Neural crest cell (in vitro differentiated cells): ENCODE measurements around the gene VDR. TPM values are rescaled to one million over a fixed set of nuclear protein-coding genes. Genes with fewer than 3 reads are reported as not detected.

Experiments used
- DNase-seq: peaks from one replicate; pipeline ENCODE4 v3.0.0; 2021; ENCODE audit warnings: low read depth, mixed read lengths, low spot score
- H3K27ac Mint-ChIP-seq: one replicate; pipeline ENCODE4 v1.8.0; 2021; ENCODE audit warnings: mild to moderate bottlenecking, mixed read lengths; ENCODE audit not compliant: unreplicated experiment
- H3K27me3 Mint-ChIP-seq: 2 replicates; pipeline ENCODE4 v1.8.0; 2021; ENCODE audit warnings: low read depth, mild to moderate bottlenecking, mixed read lengths
- H3K36me3 Mint-ChIP-seq: 2 replicates; pipeline ENCODE4 v1.8.0; 2021; ENCODE audit warnings: low read depth, mild to moderate bottlenecking, mixed read lengths
- H3K4me1 Mint-ChIP-seq: 2 replicates; pipeline ENCODE4 v1.8.0; 2021; ENCODE audit warnings: mixed read lengths
- H3K4me3 Mint-ChIP-seq: one replicate; pipeline ENCODE4 v1.8.0; 2021; ENCODE audit warnings: mild to moderate bottlenecking, mixed read lengths
- H3K9me3 Mint-ChIP-seq: 2 replicates; pipeline ENCODE4 v1.8.0; 2021; ENCODE audit warnings: mixed read lengths
- CTCF ChIP-seq: fragments of 200-600 bp; sonication (generic); conservative IDR thresholded peaks from 2 replicates; pipeline ENCODE4 v1.5.0; 2021; ENCODE audit warnings: antibody characterized with exemption, mild to moderate bottlenecking
- total RNA-seq: library from RNA; stranded (reverse); gene quantifications from 2 replicates; pipeline ENCODE4 v1.2.1, GENCODE V29; 2021

The VDR gene
- total RNA-seq, 1 donor from 2014 or later = not detected

GRCh38 chr12:47828008-47828975, 76.5 kb downstream of the VDR start:
- H3K4me1 Mint-ChIP-seq = peaks cover 37% of the 10 kb centered on the region
- no peaks in the 10 kb centered on the region for H3K36me3 Mint-ChIP-seq
- H3K27ac Mint-ChIP-seq = peak overlapping the region; percentile 66

DNA sequence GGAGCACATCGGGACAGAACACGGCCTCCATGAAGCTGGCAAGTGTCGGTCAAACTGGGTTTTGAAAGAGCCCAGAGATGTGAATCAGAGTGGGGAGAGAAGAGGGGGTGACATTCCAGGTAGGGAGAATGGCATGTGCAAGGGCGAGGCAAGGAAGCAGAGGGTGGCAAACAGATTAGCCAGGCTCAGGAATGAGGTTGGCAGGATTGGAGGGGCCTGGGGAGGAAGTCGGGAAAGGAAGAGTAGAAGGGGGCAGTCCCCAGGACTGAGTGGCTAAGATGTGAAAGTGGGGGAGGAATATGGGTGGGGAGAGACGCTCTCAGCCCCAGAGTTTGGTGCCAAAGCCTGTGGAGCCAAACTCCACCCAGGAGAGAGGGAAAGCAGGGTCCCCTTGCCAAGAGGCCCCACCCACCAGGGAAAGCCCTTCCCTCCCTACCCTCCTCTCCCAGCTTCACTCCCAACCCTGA, 79.6 kb downstream of the VDR start:
- no peaks in the 10 kb centered on the region for H3K27me3 Mint-ChIP-seq
- no peaks in the 10 kb centered on the region for H3K36me3 Mint-ChIP-seq
- H3K4me3 Mint-ChIP-seq = no peak overlapping the region
- TF ChIP-seq CTCF = no peak
- peaks cover 63% of the 10 kb centered on the region for H3K4me1 Mint-ChIP-seq
- no peaks in the 10 kb centered on the region for H3K9me3 Mint-ChIP-seq
- no peak overlapping the region for H3K27ac Mint-ChIP-seq
- no peak for DNase-seq

More at GRCh38 chr12:47828008-47828975, 76.5 kb downstream of the VDR start:
- Mint-ChIP-seq H3K9me3 (no peaks in the 10 kb centered on the region), H3K27me3 (no peaks in the 10 kb centered on the region), H3K4me3 (peak overlapping the region; percentile 54)
- no peak for TF ChIP-seq CTCF
- DNase-seq = no peak

- DNase-seq = no peak
- Mint-ChIP-seq H3K36me3 (no peaks in the 10 kb centered on the region), H3K4me3 (no peak overlapping the region), H3K27me3 (no peaks in the 10 kb centered on the region), H3K27ac (no peak overlapping the region), H3K4me1 (peaks cover 65% of the 10 kb centered on the region), H3K9me3 (no peaks in the 10 kb centered on the region)
- no peak for TF ChIP-seq CTCF
These were observed 80.2 kb downstream of the VDR start for GRCh38 chr12:47824635-47825034.

GRCh38 chr12:47824198-47824597, 80.6 kb downstream of the VDR start:
- no peak overlapping the region for H3K4me3 Mint-ChIP-seq
- no peaks in the 10 kb centered on the region for H3K9me3 Mint-ChIP-seq
- H3K36me3 Mint-ChIP-seq = no peaks in the 10 kb centered on the region
- no peak for DNase-seq
- TF ChIP-seq CTCF = no peak
- H3K4me1 Mint-ChIP-seq = peaks cover 61% of the 10 kb centered on the region
- H3K27ac Mint-ChIP-seq = peak overlapping the region; percentile 86
- H3K27me3 Mint-ChIP-seq = no peaks in the 10 kb centered on the region

DNA sequence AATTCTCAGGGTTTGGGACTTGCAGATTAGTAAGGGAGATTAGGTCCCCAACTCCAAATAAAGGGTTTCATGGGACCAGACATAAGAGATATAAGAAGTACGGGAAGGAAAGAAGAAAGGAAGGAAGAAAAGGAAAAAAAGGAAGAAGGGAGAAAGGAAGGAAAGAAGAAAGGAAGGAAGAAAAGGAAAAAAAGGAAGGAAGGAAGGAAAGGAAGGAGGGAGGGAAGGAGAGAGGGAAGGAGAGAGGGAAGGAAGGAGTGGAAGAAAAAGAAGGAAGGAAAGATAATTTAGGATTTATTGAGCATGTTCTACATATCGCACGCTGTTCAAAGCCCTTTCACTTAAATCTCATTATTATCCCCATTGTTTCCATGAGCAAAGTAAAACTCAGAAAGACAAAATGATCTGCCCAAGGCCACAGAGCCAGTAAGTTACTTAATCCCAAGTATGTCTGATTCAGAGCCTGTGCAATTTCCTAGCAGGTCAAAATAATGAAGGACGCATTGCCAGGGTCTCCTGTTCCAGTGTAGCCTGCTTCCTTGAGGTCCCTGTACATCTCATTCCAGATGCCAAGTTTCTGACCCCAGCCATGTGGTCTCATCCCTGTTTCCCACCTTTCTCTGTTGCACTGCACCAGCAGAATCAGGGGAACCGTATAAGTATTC, 81.2 kb downstream of the VDR start:
- H3K36me3 Mint-ChIP-seq = no peaks in the 10 kb centered on the region
- H3K27ac Mint-ChIP-seq = no peak overlapping the region
- no peaks in the 10 kb centered on the region for H3K9me3 Mint-ChIP-seq
- no peak for DNase-seq
- H3K27me3 Mint-ChIP-seq = no peaks in the 10 kb centered on the region
- H3K4me1 Mint-ChIP-seq = peaks cover 56% of the 10 kb centered on the region
- peak overlapping the region; percentile 9 for H3K4me3 Mint-ChIP-seq
- TF ChIP-seq CTCF = no peak
